ENCODE results near the gene ACVR1B. TPM values are rescaled to one million over a fixed set of nuclear protein-coding genes. Genes with fewer than 3 reads are reported as not detected.

ACVR1B gene
- total and polyA plus RNA-seq, 10 donors = 2.8 to 27.6 (median 18.6) TPM

DNA sequence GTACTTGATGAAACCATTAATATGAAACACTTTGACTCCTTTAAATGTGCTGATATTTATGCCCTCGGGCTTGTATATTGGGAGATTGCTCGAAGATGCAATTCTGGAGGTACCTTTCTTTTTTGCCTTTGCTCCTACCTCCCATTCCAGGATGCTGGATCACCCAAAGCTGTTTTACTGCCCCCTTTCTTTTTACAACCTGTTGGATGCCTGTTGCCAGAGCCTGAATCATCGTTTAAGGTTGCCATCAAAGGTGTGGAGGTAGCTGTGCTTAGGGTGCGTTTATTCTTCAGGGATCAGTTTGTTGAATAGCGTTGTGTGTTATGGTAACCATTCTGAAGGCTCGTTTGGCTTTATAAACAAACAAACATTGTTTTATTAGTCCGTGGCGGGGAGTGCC, 35.3 kb downstream of the ACVR1B start:
- TF ChIP-seq POLR2AphosphoS5 (IDR thresholded peaks at IDR 0.05) (no peak), CTCF (IDR thresholded peaks at IDR 0.05 in 8 of 11, conservative IDR thresholded peaks at IDR 0.05 in 3 of 11) (no peak), POLR2A (IDR thresholded peaks at IDR 0.05) (no peak)
- H3K27ac ChIP-seq = no peak overlapping the region
- no peak for DNase-seq
- H3K9me3 ChIP-seq = no peaks in the 10 kb centered on the region
- no peaks in the 10 kb centered on the region for H3K27me3 ChIP-seq (replicated peaks in 1 of 7)
- peaks cover 0 to 16% (median 0%) of the 10 kb centered on the region in 6 donors for H3K4me1 ChIP-seq
- H3K4me3 ChIP-seq = no peak overlapping the region
- 90 to 95% (median 93%) methylated on average over 8 of the region's 8 CpGs for WGBS, 5 donors
- H3K36me3 ChIP-seq = peaks cover 0 to 86% (median 41%) of the 10 kb centered on the region in 6 donors
- intact Hi-C loops (cut with DNase I; ENCODE audit: low total_unique reads) = no loop called here

DNA sequence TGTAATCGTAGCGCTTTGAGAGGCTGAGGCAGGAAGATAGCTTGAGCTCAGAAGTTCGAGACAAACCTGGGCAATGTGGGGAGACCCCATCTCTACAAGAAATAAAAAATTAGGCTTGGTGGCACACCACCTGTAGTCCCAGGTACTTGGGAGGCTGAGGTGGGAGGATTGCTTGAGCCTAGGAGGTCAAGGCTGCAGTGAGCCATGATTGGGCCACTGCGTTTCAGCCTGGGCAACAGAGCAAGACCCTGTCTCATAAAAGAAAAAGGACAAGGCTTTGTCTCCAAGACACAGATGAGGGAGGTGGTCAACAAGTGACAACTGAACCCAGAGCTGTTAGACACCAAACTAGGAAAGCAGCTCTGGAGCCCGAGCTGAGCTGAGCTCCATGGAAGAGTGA, 40.7 kb downstream of the ACVR1B start:
- H3K36me3 ChIP-seq = peaks cover 0 to 81% (median 25%) of the 10 kb centered on the region in 6 donors
- peaks cover 0 to 33% (median 7%) of the 10 kb centered on the region in 6 donors for H3K4me1 ChIP-seq
- H3K4me3 ChIP-seq = no peak overlapping the region
- no peaks in the 10 kb centered on the region for H3K9me3 ChIP-seq
- H3K27me3 ChIP-seq (replicated peaks in 1 of 7) = no peaks in the 10 kb centered on the region
- intact Hi-C loops (cut with DNase I; ENCODE audit: low total_unique reads) = no loop called here
- no peak for TF ChIP-seq POLR2A (IDR thresholded peaks at IDR 0.05)
- TF ChIP-seq CTCF (IDR thresholded peaks at IDR 0.05 in 8 of 11, conservative IDR thresholded peaks at IDR 0.05 in 3 of 11) = no peak
- no peak for TF ChIP-seq POLR2AphosphoS5 (IDR thresholded peaks at IDR 0.05)
- WGBS, 5 donors = 88 to 94% (median 91%) methylated on average over 5 of the region's 5 CpGs
- peak overlapping the region in 2 of 8 donors; percentile 29 to 87 for H3K27ac ChIP-seq
- no peak for DNase-seq

DNA sequence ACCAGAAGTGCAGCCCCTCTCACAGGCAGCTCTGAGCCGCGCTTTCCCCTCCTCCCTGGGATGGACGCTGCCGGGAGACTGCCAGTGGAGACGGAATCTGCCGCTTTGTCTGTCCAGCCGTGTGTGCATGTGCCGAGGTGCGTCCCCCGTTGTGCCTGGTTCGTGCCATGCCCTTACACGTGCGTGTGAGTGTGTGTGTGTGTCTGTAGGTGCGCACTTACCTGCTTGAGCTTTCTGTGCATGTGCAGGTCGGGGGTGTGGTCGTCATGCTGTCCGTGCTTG, 43.0 kb downstream of the ACVR1B start:
- no peaks in the 10 kb centered on the region for H3K9me3 ChIP-seq
- H3K4me3 ChIP-seq = no peak overlapping the region
- intact Hi-C loops (cut with DNase I; ENCODE audit: low total_unique reads) = no loop called here
- H3K36me3 ChIP-seq = peaks cover 0 to 82% (median 25%) of the 10 kb centered on the region in 6 donors
- no peak overlapping the region for H3K27ac ChIP-seq
- TF ChIP-seq POLR2A (IDR thresholded peaks at IDR 0.05) (no peak), CTCF (IDR thresholded peaks at IDR 0.05 in 8 of 11, conservative IDR thresholded peaks at IDR 0.05 in 3 of 11) (no peak), POLR2AphosphoS5 (IDR thresholded peaks at IDR 0.05) (peak in 1 of 3 donors; percentile 35)
- no peaks in the 10 kb centered on the region for H3K27me3 ChIP-seq (replicated peaks in 1 of 7)
- peaks cover 0 to 29% (median 7%) of the 10 kb centered on the region in 6 donors for H3K4me1 ChIP-seq
- no peak for DNase-seq
- WGBS, 5 donors = 91 to 97% (median 93%) methylated on average over 8 to 17 of the region's 17 CpGs

DNA sequence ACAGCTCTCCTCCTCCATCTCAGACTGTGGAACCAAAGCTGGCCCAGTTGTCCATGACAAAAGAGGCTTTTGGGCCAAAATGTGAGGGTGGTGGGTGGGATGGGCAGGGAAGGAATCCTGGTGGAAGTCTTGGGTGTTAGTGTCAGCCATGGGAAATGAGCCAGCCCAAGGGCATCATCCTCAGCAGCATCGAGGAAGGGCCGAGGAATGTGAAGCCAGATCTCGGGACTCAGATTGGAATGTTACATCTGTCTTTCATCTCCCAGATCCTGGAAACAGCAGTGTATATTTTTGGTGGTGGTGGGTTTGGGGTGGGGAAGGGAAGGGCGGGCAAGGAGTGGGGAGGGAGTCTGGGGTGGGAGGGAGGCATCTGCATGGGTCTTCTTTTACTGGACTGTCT, 43.5 kb downstream of the ACVR1B start:
- no peaks in the 10 kb centered on the region for H3K9me3 ChIP-seq

More for the DNA sequence above, 43.5 kb downstream of the ACVR1B start:
- WGBS, 5 donors = 86 to 89% (median 88%) methylated on average over 4 of the region's 4 CpGs
- intact Hi-C loops (cut with DNase I; ENCODE audit: low total_unique reads) = no loop called here
- TF ChIP-seq POLR2AphosphoS5 (IDR thresholded peaks at IDR 0.05) = no peak
- no peak for TF ChIP-seq POLR2A (IDR thresholded peaks at IDR 0.05)
- TF ChIP-seq CTCF (IDR thresholded peaks at IDR 0.05 in 8 of 11, conservative IDR thresholded peaks at IDR 0.05 in 3 of 11) = no peak
- Histone ChIP-seq H3K27ac (no peak overlapping the region), H3K27me3 (replicated peaks in 1 of 7) (no peaks in the 10 kb centered on the region), H3K4me1 (peaks cover 0 to 26% (median 7%) of the 10 kb centered on the region in 6 donors), H3K36me3 (peaks cover 0 to 82% (median 25%) of the 10 kb centered on the region in 6 donors), H3K4me3 (no peak overlapping the region)
- no peak for DNase-seq

Measured in spleen (tissue), 11 donors.